Stomach (tissue), 9 donors: ENCODE results near the gene CD84. TPM values are rescaled to one million over a fixed set of nuclear protein-coding genes. Genes with fewer than 3 reads are reported as not detected.

Source experiments
- DNase-seq, 2 donors: peaks; one replicate each; pipeline versions ENCODE4 v3.0.0 to v3.0.0-alpha.2; 2013 to 2019
- H3K27ac ChIP-seq, 5 donors: fragments of 200-600 bp in 4 of 5; sonication (generic) in 4 of 5; one replicate each; pipeline ENCODE4 v1.5.1; 2013 to 2019; ENCODE audit warnings: mild to moderate bottlenecking in 1 of 5, moderate library complexity in 1 of 5
- H3K27me3 ChIP-seq, 3 donors: fragments of 200-600 bp; sonication (generic); one replicate each; pipeline ENCODE4 v1.5.1; 2017 to 2019; ENCODE audit warnings: mixed run types in 1 of 3
- H3K36me3 ChIP-seq, 4 donors: fragments of 200-600 bp; sonication (generic); 1 replicate in 3 of 4; 2 replicates in 1 of 4; pipeline ENCODE4 v1.5.1; 2016 to 2019
- H3K4me1 ChIP-seq, 4 donors: fragments of 200-600 bp; sonication (generic); one replicate each; pipeline ENCODE4 v1.5.1; 2016 to 2019
- H3K4me3 ChIP-seq, 4 donors: fragments of 200-600 bp; sonication (generic) in 3 of 4; one replicate each; pipeline ENCODE4 v1.5.1; 2016 to 2019; ENCODE audit warnings: mild to moderate bottlenecking in 1 of 4
- H3K9me3 ChIP-seq, 4 donors: fragments of 200-600 bp; sonication (generic); one replicate each; pipeline ENCODE4 v1.5.1; 2016 to 2019
- CTCF ChIP-seq, 7 experiments: fragments of 450-650 bp in 4 of 7; fragments of 200-600 bp in 3 of 7; sonication (generic) in 3 of 7; IDR thresholded peaks; one replicate each; pipeline ENCODE4 v1.5.1; 2016 to 2019; ENCODE audit warnings: antibody characterized with exemption in 7 of 7, control low read depth in 2 of 7, mild to moderate bottlenecking in 1 of 7
- EP300 ChIP-seq: sonication (generic); formaldehyde crosslinking; IDR thresholded peaks from one replicate; pipeline ENCODE4 v1.6.1; 2017; ENCODE audit warnings: antibody characterized with exemption
- POLR2A ChIP-seq, 4 donors: fragments of 450-650 bp; IDR thresholded peaks; one replicate each; pipeline ENCODE4 v1.6.1; 2016; ENCODE audit warnings: antibody characterized with exemption in 4 of 4, control low read depth in 2 of 4, mild to moderate bottlenecking in 1 of 4, moderate library complexity in 1 of 4
- POLR2AphosphoS5 ChIP-seq, 3 donors: sonication (generic); formaldehyde crosslinking; IDR thresholded peaks; one replicate each; pipeline ENCODE4 v1.6.1; 2016; ENCODE audit warnings: antibody characterized with exemption in 3 of 3
- WGBS, 5 donors: extraction: QIAGEN DNeasy Blood & Tissue Kit in 3 of 5; methylation state at CpG; one replicate each; pipeline versions ENCODE4 v1.1.5 to v1.1.7; 2013 to 2018; 5-methylcytosine and 5-hydroxymethylcytosine counted together
- intact Hi-C: fragments of 100-400 bp; cut with DNase I; formaldehyde crosslinking; loops from one replicate; pipeline ENCODE4 v1.15.1; 2023; ENCODE audit warnings: low total_unique reads
- polyA plus RNA-seq, 3 donors: library from polyadenylated mRNA; stranded (reverse); fragments of 200-250 nt; gene quantifications; one replicate each; pipeline ENCODE4 v1.2.3, GENCODE V29; 2013
- total RNA-seq, 5 donors: library from RNA; depleted of rRNA; stranded (reverse); fragments of >200 nt; gene quantifications; one replicate each; pipeline versions ENCODE4 v1.1.0 to v1.2.3, GENCODE V29; 2014 to 2016
- donor health status: healthy with polysubstance abuse.
- donor health status: Bipolar disorder and iron deficiency.
- donor health status: healthy.

CD84 gene
- total and polyA plus RNA-seq, 8 donors = 0.23 to 7.6 (median 1.7) TPM

DNA sequence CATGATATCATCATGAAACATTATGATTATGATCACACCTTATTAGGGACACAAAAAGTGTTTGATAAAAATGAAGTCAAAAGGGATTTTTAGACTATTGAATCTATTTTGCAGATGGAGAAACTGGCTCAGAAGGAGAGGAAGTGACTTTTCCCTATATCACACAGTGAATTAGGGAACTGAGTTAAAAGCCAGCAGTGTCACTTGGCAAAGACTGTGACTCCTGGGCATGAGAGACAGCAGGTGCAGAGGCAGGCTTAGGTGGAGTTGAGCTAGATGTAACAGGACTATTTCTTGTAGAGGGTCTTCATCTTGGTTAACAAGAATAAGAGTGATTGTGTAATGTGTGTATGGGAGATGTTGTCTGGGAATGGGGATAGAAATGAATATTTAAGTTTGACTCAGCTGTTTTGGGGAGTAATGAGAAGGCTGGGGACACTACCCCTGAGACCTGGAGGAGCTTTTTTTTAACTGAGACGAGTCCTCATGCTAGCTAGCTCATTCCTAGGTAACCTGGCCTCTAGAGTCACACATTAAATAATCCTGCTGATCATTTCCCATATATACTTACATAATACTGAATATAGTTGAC is 1.0 kb upstream of the CD84 start:
- H3K36me3 ChIP-seq = no peaks in the 10 kb centered on the region
- intact Hi-C loops = no loop called here
- no peak for DNase-seq
- peak overlapping the region in 1 of 5 donors; percentile 11 for H3K27ac ChIP-seq
- no peaks in the 10 kb centered on the region for H3K27me3 ChIP-seq
- WGBS, 5 donors = 48 to 74% (median 54%) methylated on average over 1 of the region's 1 CpG
- H3K4me1 ChIP-seq = no peaks in the 10 kb centered on the region
- TF ChIP-seq EP300 = no peak
- no peak for TF ChIP-seq POLR2AphosphoS5 (IDR thresholded peaks at IDR 0.05)
- no peak for TF ChIP-seq POLR2A (IDR thresholded peaks at IDR 0.05)
- no peak for TF ChIP-seq CTCF (IDR thresholded peaks at IDR 0.05)
- no peak overlapping the region for H3K4me3 ChIP-seq
- no peaks in the 10 kb centered on the region for H3K9me3 ChIP-seq

DNA sequence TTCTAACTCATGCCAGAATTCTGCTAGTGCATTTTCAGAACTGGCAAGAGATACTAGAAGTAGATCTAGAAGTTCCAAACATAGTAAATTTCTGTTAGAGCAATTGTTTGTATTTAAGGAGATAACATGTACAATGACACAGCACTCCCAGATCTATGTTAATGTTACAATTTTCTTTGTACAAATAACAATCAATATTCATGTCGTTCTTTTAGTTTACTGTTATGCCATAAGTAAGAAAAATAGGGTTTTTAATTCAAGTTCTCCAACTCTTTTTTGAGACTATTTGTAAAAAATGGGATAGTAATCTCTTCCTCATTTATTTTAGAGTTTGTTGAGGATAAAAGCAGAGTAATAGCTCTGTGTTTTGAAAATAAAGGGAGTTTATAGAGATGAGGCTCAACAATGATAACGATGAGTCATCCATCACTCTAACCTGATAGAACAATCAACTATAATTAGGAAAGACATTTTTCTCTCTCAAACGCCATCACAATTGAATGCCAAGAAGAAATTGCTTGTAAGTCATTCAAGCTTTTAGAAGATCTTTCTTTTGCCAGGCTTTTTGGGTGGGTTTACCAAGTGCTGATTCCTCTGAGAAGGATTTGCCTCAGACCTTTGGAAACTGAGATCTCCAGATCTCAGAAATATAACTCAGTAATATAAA is 638 bp downstream of the CD84 start:
- H3K9me3 ChIP-seq = no peaks in the 10 kb centered on the region
- no peak for DNase-seq
- H3K4me1 ChIP-seq = no peaks in the 10 kb centered on the region
- peak overlapping the region; percentile 4 to 22 (median 18) for H3K4me3 ChIP-seq
- no peak for TF ChIP-seq EP300
- no peak for TF ChIP-seq CTCF (IDR thresholded peaks at IDR 0.05)
- no peak for TF ChIP-seq POLR2AphosphoS5 (IDR thresholded peaks at IDR 0.05)
- WGBS, 5 donors = 25 to 39% (median 32%) methylated on average over 3 of the region's 3 CpGs
- intact Hi-C loops = no loop called here
- no peaks in the 10 kb centered on the region for H3K27me3 ChIP-seq
- peak overlapping the region in 4 of 5 donors; percentile 16 to 69 (median 53) for H3K27ac ChIP-seq
- H3K36me3 ChIP-seq = no peaks in the 10 kb centered on the region

DNA sequence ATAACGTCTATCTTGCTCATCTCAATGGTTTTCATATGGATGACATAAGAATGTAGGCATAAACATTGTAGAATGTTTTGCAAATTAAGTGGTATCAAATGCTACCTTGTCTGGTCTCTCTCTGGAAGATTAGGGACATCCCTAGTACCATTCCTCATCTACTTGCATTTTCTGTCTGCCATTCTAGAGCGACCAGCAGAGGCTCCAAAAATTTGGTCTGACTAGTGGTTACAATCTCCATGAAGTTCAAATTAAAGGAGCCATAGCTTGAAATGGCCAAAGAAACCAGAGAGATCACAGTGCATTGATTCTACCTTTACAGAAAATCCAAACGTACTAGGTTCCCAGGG is 1.1 kb downstream of the CD84 start:
- intact Hi-C loops = no loop called here
- peak overlapping the region in 3 of 5 donors; percentile 8 to 63 (median 16) for H3K27ac ChIP-seq
- peak overlapping the region in 3 of 4 donors; percentile 4 to 14 (median 9) for H3K4me3 ChIP-seq

DNA sequence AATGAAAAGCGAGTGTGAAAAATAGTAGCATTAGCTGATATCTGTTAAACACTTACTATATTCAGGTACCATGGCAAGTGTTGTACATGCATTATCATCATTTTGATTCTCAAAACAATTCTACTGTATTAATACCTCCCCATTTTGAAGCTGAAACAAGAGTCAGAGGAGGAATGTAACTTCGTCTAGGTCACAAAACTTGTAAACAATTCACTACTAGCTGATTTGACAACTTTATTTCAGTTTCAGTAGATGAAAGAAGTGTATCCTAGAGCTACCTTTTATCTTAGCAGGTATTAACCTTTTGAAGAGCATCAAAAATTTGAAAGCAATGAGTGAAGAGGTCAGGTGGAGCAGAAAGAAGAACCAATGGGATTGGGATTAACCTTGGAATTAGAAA is 1.6 kb downstream of the CD84 start:
- no peak for TF ChIP-seq EP300
- TF ChIP-seq POLR2A (IDR thresholded peaks at IDR 0.05) = no peak
- TF ChIP-seq CTCF (IDR thresholded peaks at IDR 0.05) = no peak
- TF ChIP-seq POLR2AphosphoS5 (IDR thresholded peaks at IDR 0.05) = no peak
- Histone ChIP-seq H3K27me3 (no peaks in the 10 kb centered on the region), H3K4me3 (peak overlapping the region in 3 of 4 donors; percentile 4 to 14 (median 9)), H3K4me1 (no peaks in the 10 kb centered on the region), H3K36me3 (no peaks in the 10 kb centered on the region), H3K27ac (peak overlapping the region in 2 of 5 donors; percentile 16 to 63), H3K9me3 (no peaks in the 10 kb centered on the region)
- no peak for DNase-seq
- intact Hi-C loops = no loop called here
- WGBS, 5 donors = 62 to 78% (median 70%) methylated on average over 2 of the region's 2 CpGs

More for the DNA sequence above, 1.1 kb downstream of the CD84 start:
- Histone ChIP-seq H3K36me3 (no peaks in the 10 kb centered on the region), H3K9me3 (no peaks in the 10 kb centered on the region), H3K4me1 (no peaks in the 10 kb centered on the region), H3K27me3 (no peaks in the 10 kb centered on the region)
- WGBS, 5 donors = 60 to 78% (median 72%) methylated on average over 3 of the region's 3 CpGs
- TF ChIP-seq CTCF (IDR thresholded peaks at IDR 0.05) = no peak
- TF ChIP-seq EP300 = no peak
- TF ChIP-seq POLR2A (IDR thresholded peaks at IDR 0.05) = no peak
- no peak for TF ChIP-seq POLR2AphosphoS5 (IDR thresholded peaks at IDR 0.05)
- DNase-seq = no peak
